ENCODE measurements around the gene PSPH. TPM values are rescaled to one million over a fixed set of nuclear protein-coding genes. Genes with fewer than 3 reads are reported as not detected.

PSPH gene
- total RNA-seq, 1 donor: 49.9 TPM

DNA sequence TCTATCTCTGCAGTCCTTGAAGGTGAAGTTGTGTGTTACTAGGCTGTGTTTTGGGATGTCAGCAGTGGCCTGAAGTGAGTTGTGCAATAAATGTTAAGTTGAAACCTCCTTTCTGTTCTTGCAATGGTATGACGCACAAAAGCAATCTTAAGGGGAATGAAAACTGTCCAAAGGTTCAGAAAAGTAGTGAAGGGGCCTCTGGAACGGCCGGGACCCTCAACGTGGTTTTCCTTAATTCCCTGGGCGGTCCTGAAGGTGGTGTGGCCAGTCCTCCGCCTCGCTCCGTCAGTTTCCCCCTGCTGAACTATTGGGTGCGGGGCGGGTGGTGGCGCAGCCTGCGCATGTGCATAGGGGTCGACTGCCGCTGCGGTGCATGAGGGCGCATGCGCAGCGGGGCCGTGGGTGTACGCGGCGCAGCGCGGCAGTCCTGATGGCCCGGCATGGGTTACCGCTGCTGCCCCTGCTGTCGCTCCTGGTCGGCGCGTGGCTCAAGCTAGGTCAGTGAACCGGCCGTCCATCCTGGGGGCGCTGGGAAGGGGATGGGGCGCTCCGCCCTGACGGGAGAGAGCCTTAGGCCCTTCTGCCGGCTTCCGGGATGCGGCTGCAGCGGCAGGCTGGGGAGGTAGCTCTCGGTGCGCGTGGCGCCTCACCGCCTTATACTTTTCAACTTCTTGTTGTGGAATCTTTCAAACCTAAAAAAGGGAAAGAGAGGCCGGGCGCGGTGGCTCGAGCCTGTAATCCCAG lies 12.8 kb upstream of the PSPH start, which contains the start of gene SUMF2:
TSS of gene SUMF2 (plus strand) at position 405 of the 744 bp plus-strand sequence. CDS start at position 431, 26 bp downstream.
- peaks cover 42% of the 10 kb centered on the region for H3K36me3 ChIP-seq (ENCODE audit: insufficient read depth, low read length)
- H3K79me2 ChIP-seq (ENCODE audit: insufficient read depth, low read length): peaks cover 31% of the 10 kb centered on the region
- H3K27ac ChIP-seq (ENCODE audit: low read depth, low read length): peak within 1 kb of the TSS; percentile 89
- no peaks in the 10 kb centered on the region for H4K20me1 ChIP-seq (ENCODE audit: insufficient read depth, low read length)
- peak within 1 kb of the TSS; percentile 89 for H3K4me2 ChIP-seq (ENCODE audit: insufficient read depth, low read length)
- H3K9me3 ChIP-seq (ENCODE audit: low read depth, low read length): no peaks in the 10 kb centered on the region
- TF ChIP-seq, protein P1, sequence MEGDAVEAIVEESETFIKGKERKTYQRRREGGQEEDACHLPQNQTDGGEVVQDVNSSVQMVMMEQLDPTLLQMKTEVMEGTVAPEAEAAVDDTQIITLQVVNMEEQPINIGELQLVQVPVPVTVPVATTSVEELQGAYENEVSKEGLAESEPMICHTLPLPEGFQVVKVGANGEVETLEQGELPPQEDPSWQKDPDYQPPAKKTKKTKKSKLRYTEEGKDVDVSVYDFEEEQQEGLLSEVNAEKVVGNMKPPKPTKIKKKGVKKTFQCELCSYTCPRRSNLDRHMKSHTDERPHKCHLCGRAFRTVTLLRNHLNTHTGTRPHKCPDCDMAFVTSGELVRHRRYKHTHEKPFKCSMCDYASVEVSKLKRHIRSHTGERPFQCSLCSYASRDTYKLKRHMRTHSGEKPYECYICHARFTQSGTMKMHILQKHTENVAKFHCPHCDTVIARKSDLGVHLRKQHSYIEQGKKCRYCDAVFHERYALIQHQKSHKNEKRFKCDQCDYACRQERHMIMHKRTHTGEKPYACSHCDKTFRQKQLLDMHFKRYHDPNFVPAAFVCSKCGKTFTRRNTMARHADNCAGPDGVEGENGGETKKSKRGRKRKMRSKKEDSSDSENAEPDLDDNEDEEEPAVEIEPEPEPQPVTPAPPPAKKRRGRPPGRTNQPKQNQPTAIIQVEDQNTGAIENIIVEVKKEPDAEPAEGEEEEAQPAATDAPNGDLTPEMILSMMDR (IDR thresholded peaks at IDR 0.05; ENCODE audit: extremely low read depth, low read depth, low read length): no peak
- peak within 1 kb of the TSS; percentile 98 for H3K4me3 ChIP-seq (ENCODE audit: insufficient read depth, low read length)
- H2AFZ ChIP-seq (ENCODE audit: low read length): peak within 1 kb of the TSS; percentile 90
- H3K27me3 ChIP-seq (ENCODE audit: insufficient read depth, low read length): no peaks in the 10 kb centered on the region
- DNase-seq (ENCODE audit: insufficient read length, low spot score, missing footprints): peak; percentile 99
- peaks cover 29% of the 10 kb centered on the region for H3K4me1 ChIP-seq (ENCODE audit: insufficient read depth, low read length)

GRCh38 chr7:56063500-56063881 lies 12.2 kb upstream of the PSPH start:
- Histone ChIP-seq H2AFZ (ENCODE audit: low read length) (no peak overlapping the region), H4K20me1 (ENCODE audit: insufficient read depth, low read length) (no peaks in the 10 kb centered on the region), H3K4me1 (ENCODE audit: insufficient read depth, low read length) (peaks cover 29% of the 10 kb centered on the region), H3K27ac (ENCODE audit: low read depth, low read length) (peak overlapping the region; percentile 89), H3K4me3 (ENCODE audit: insufficient read depth, low read length) (peak overlapping the region; percentile 98), H3K9me3 (ENCODE audit: low read depth, low read length) (no peaks in the 10 kb centered on the region), H3K4me2 (ENCODE audit: insufficient read depth, low read length) (peak overlapping the region; percentile 89), H3K27me3 (ENCODE audit: insufficient read depth, low read length) (no peaks in the 10 kb centered on the region), H3K36me3 (ENCODE audit: insufficient read depth, low read length) (peaks cover 46% of the 10 kb centered on the region), H3K79me2 (ENCODE audit: insufficient read depth, low read length) (peaks cover 31% of the 10 kb centered on the region)
- no peak for DNase-seq (ENCODE audit: insufficient read length, low spot score, missing footprints)
- TF ChIP-seq, protein P1 (IDR thresholded peaks at IDR 0.05; ENCODE audit: extremely low read depth, low read depth, low read length): no peak

DNA sequence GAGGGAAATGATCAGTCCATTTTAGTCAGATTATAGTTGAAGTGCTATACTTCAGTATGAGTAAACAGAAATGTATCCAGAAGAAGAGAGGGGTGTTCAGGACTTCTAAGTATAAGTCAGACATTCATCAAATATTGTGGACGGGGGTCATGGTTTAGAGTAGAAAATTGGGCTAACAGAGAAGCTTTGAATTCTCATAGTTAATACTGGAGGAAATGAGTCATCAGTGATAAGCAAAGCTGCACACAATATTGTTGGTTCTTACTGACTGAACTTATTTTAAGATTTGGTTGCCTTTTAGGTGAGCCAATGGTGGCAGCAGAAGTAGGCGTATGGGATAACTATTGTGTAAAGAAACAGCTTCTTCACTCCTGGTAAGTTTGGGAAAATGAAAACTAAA lies 11.1 kb upstream of the PSPH start:
- no peaks in the 10 kb centered on the region for H4K20me1 ChIP-seq (ENCODE audit: insufficient read depth, low read length)
- H3K27me3 ChIP-seq (ENCODE audit: insufficient read depth, low read length): no peaks in the 10 kb centered on the region
- H3K4me2 ChIP-seq (ENCODE audit: insufficient read depth, low read length): peak overlapping the region; percentile 47
- peaks cover 57% of the 10 kb centered on the region for H3K36me3 ChIP-seq (ENCODE audit: insufficient read depth, low read length)
- H3K4me3 ChIP-seq (ENCODE audit: insufficient read depth, low read length): no peak overlapping the region
- H3K79me2 ChIP-seq (ENCODE audit: insufficient read depth, low read length): peaks cover 27% of the 10 kb centered on the region
- H2AFZ ChIP-seq (ENCODE audit: low read length): no peak overlapping the region
- H3K27ac ChIP-seq (ENCODE audit: low read depth, low read length): peak overlapping the region; percentile 89
- H3K4me1 ChIP-seq (ENCODE audit: insufficient read depth, low read length): peaks cover 29% of the 10 kb centered on the region
- H3K9me3 ChIP-seq (ENCODE audit: low read depth, low read length): no peaks in the 10 kb centered on the region
- TF ChIP-seq, protein P1 (IDR thresholded peaks at IDR 0.05; ENCODE audit: extremely low read depth, low read depth, low read length): no peak
- DNase-seq (ENCODE audit: insufficient read length, low spot score, missing footprints): peak; percentile 86

DNA sequence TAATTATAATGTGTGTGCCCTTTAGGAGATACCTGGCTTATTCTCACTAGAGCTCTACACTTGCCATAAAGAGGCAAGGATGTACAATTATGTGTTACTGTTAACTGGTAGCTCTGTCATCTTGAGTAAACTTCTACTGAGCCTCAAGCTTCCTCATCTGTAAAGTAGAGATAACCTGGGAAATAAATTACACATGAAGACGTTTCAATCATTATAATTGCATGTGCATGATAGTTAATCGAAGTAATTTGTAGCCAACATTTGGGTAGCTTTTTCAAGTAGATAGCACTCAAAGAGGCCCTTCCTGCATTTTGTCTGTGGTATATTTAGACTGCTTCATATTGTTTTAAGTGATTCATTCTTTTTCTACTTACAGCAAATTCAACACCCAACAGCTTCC lies 2.7 kb upstream of the PSPH start:
- Histone ChIP-seq H3K36me3 (ENCODE audit: insufficient read depth, low read length) (peaks cover 61% of the 10 kb centered on the region), H3K4me2 (ENCODE audit: insufficient read depth, low read length) (no peak overlapping the region), H3K27me3 (ENCODE audit: insufficient read depth, low read length) (no peaks in the 10 kb centered on the region), H3K27ac (ENCODE audit: low read depth, low read length) (no peak overlapping the region), H2AFZ (ENCODE audit: low read length) (no peak overlapping the region), H3K4me1 (ENCODE audit: insufficient read depth, low read length) (peaks cover 21% of the 10 kb centered on the region), H3K79me2 (ENCODE audit: insufficient read depth, low read length) (peaks cover 60% of the 10 kb centered on the region), H3K4me3 (ENCODE audit: insufficient read depth, low read length) (no peak overlapping the region), H3K9me3 (ENCODE audit: low read depth, low read length) (no peaks in the 10 kb centered on the region), H4K20me1 (ENCODE audit: insufficient read depth, low read length) (peaks cover 7% of the 10 kb centered on the region)
- TF ChIP-seq, protein P1 (IDR thresholded peaks at IDR 0.05; ENCODE audit: extremely low read depth, low read depth, low read length): no peak
- DNase-seq (ENCODE audit: insufficient read length, low spot score, missing footprints): peak; percentile 37
